DMS 273 (cell line): Measurements from ENCODE around the gene SLC25A13.

Experiments
- DNase-seq: peaks from one replicate; lab custom pipeline; 2025; ENCODE audit not compliant: unreplicated experiment; lab: John Stamatoyannopoulos, UW

The SLC25A13 gene

DNA sequence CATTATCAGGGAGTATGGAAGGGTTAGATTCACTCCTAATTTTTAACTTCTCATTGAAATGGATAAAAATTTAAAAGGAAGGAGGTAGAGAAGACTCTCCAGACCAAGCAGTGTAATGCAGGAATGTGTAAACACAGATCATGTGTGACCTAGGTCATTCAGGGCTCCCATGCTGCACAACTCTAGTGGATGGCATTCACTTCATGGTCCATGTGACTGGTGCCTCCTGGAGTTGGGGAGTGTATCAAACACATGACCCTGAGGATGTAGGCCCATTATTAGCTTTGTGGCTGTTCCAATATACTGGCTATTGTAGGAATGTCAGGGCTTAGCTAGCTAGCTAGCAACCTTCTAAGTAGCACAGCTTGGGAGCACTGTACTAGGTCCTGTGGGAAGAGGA, 109.9 kb downstream of the SLC25A13 start:
- no peak for DNase-seq

GRCh38 chr7:96205665-96206064, 116.2 kb downstream of the SLC25A13 start:
- DNase-seq, result no peak

GRCh38 chr7:96204601-96205000, 117.3 kb downstream of the SLC25A13 start:
- no peak for DNase-seq

- no peak for DNase-seq
Measured at GRCh38 chr7:96203786-96204185, 118.1 kb downstream of the SLC25A13 start.

DNA sequence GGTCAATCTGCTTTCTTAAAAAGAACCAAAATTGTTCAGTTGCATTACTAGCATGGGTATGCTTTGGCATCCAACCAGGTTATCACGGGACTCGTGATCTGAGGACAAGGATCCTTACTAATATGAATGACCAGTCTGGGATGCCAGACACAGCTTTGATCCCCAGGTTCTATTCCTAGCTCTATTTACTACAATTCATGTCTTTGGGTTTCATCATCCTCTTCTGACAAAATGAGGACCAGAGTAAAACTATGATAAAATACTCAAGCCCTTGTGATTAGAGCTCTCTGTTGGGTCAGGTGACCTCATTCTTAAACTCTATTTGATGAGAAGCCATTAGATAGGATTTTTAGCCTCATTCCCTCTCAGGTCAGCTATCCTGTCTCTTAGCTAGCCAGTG, 119.8 kb downstream of the SLC25A13 start:
- DNase-seq, result no peak

DNA sequence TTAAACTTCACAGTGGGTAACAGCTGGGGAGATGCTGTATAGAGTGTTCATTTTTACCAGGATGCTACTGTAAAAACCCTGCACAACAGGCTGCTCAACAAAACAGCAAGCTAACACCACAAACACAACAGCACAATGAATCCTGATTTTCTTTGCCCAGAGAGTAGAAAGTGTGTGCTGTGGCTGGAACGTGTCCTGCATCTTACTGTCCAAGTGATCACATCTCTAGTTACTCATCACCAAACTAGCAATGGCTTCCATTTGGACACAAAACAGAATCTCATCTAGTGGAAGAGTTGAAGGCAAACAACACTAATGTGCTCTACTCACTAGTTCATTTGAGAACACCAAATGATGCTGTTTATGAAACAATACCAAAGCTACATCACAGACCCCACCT, 121.2 kb downstream of the SLC25A13 start:
- no peak for DNase-seq

GRCh38 chr7:96199421-96199820, 122.5 kb downstream of the SLC25A13 start:
- no peak for DNase-seq

DNA sequence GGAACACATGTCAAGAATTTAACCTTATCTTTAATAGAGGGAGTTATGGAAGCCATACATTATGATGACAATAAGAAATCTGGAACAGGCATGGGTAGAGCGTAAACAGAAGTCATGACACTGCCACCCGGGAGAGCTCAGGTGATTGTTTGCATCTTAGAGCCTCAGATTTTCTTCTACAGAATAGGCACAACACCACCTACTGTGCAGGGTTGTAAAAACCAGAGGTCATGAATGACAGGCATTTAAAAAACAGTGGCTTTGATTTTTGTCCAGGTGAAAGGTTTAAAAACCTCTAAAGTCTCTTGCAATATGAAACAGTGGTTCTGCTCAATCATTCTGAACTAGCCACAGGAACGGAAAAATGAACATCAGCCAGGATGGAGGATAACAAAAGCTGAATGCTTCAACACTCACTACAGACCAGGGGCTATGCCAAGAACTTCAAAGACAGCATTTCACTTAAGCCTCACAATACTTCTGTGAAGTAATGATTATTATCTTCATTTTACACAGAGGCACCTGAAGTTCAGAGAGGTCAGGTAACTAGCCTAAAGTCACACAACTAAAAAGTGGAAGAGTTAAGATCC, 123.8 kb downstream of the SLC25A13 start:
- DNase-seq, result no peak

- DNase-seq, result no peak
Measured at GRCh38 chr7:96196676-96197075, 125.2 kb downstream of the SLC25A13 start.

DNA sequence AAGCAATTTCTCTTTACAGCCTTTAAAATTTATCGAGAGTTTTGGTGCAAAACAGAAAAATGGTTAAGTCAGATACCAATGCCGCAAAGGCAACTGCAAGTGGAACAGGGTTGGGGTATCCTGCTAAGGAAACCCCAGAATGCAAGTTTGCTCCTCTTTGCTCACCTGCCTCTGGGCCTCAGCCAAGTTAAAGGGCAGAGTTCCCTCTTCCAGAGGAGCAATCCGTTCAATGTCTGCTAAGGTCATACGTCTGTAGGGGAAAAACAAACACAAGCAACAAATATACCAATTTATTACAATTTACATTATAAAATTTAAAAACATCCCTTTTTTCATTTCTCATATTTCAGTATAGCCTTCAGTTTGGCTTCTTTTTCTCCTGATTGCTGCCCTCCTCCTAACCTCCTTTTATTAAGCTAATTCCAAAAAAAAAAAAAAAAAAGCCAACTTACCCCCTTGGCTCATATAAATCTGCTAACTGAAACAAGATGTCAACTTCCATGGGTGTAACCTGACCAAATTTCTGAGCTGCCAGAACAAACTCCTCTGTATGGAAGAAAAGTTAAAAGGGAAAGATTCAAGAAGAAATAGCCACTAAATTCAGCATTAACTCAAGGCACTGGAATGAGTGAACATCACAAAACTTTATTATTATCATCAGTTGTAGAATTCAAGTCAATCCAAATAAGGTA, 132.6 kb downstream of the SLC25A13 start:
- DNase-seq, result no peak

GRCh38 chr7:96188591-96188991, 133.3 kb downstream of the SLC25A13 start:
- DNase-seq, result no peak

DNA sequence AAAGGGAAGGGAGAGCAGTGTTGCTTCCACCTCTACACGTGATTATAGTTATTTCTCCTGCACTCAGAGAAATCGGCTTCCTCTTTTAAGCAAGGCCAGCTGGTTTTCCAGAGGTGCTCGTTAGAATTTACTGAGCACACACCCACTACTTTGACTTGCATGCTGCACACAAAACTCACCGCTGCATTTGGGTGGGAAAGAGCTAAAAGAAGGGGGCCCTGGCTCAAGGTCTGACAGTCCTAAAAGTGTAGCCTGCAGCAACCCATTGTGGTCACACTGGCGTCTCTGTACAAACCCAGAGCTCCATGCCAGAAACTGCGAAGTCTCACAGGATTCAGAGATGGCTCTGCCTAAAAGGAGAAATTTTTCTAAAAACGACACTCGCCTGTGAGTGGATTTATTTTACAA, 133.7 kb downstream of the SLC25A13 start:
- DNase-seq, result no peak

- no peak for DNase-seq
Measured at GRCh38 chr7:96187735-96188134, 134.2 kb downstream of the SLC25A13 start.

DNA sequence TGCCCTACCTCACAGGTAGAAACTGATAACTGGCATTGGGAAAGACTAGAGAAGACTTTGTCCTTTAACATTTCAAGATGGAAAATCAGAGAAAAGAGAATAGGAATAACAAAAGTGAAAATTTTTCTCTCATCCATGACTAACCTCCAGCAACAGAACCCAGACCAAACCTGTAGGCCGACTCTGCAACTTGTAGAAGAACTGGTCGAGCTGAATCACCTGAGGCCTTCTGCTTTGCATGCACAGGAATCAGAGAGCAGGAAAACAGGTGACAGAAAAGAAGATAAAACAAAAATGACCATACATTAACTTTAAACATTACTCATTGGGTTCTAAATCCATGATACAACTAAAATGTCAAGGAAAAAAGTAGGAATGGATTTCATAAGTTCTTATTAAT, 137.1 kb downstream of the SLC25A13 start:
- no peak for DNase-seq

DNA sequence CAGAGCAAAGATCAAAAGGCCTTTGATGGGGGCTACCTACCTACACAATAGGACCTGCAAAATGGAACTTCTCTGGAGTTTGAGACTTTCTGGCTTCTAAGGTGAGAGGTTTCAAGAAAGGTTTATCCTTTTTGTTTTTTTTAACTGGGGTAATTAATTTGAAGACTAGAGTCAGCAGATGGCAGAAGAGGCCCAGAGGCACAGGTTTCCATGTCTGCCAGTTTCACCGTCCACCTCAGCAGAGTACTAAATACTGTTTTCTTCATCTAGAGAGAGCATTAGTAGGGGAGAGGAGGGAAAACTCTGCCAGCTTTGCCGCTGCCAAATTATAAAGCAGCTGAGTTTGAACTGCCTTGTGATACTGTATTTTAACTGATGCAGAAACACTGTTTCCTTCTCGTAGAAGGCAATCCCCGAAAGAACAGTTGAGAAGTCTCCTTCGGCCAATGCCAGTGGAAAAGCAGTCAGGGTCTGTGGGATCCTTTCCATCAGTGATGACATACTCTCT, 138.7 kb downstream of the SLC25A13 start:
- DNase-seq, result peak; percentile 14

DNA sequence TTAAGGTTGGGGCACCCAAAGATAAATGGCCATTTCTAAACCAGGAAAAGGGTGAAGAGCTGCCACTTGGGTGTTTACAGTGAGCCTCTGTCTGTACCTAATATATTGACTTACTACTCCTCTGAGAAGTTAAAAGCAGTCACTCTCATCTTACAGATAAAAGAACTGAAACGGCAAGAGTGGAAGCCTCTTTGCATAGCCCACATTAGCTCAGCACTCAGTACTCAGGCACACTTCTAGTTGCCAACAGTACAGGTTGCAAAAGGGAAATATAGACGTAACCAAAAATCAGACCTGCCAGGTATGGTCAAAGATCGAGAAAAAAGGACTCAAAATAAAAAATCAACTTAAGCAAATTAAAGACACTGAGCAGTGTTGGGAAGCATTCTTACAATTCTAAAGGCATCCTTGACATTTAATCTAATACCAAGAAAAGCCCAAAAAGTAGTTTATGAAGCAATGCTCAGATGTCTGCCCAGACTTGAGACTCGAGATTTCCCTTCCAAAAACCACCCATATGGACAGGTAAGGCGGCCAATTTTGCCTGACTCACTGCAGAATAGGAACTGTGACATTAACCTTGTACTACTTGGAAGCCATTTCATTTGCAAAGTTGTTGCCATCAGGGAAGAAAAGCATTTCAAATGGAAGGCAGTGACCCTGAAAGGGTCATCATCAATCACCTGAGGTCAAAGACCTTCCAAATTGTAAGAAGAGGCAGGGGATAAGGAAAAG, 139.3 kb downstream of the SLC25A13 start:
- no peak for DNase-seq

DNA sequence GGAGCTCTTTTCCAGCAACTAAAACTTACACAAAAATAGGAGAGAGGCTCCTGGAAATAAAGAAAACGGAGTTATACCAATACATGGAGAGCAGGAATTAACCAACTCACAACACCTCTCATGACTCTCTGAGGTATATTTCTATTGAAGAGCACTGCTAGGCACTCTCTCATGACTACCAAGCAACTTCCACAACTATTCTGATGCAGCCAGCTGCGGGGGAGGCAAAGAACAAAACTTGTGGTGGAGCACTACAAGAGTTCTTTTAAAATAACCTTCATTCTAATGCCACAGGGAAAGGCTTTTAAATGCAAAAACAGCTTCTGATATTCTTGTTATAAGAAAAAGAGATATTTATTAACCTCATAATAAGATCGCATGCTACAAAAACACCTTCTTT, 140.7 kb downstream of the SLC25A13 start:
- no peak for DNase-seq

DNA sequence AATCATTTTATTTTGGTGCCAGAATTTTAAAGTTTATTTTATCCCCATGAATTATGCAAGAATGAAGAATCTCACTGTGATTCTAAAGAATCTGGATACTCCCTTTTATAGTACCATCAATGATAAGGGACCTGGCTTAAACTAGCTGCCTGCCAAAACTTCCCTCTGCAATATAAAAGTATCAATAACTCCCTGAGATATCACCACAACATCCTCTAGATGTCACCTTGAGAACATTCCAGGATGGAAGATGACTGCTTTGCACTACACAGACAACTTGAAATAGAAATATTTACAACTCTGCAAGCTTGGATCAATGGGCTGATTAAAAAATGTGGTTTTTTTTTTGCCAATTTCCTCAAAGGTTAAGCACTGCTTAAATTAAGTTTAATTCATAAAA, 142.1 kb downstream of the SLC25A13 start:
- DNase-seq, result no peak

DNA sequence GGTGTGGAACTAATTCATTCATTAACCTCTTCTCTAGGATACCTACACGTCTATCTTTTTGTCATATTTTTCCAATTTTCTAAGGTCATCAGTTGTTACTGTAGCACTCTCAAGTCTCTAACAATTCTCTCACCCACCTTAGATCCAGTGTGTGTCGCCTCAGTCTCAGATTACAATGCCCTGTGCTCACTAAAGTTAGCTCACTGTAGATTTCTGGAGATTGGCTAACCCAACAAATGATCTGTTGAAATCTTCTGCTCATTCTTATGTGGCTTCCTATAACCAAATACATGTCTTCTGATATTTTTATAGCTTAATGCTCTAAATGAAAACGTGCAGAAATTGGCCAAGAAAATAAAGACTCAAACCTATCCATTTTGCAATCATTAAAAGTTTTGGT, 142.6 kb downstream of the SLC25A13 start:
- DNase-seq, result no peak

DNA sequence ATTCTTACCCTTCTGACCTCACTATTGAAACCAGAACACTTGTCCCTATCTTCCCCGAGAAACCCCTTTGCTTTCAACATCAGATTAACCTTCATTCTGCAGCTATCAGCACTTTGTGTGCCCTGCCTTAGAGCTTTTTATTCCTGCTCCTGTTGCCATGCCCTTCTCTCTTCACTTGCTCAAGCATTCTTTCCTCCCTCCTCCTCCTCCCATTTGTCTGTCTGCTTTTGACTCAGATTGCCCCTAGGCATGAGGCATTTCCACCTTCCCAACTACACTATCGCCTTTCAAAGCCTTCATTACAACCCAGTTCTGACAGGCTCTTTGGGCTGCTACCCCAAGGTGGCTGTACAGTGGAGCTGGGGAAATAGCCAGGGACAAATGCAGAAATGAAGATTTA, 143.3 kb downstream of the SLC25A13 start:
- no peak for DNase-seq

- DNase-seq, result no peak
Measured at GRCh38 chr7:96177353-96177752, 144.5 kb downstream of the SLC25A13 start.

- no peak for DNase-seq
Measured at GRCh38 chr7:96174812-96175211, 147.1 kb downstream of the SLC25A13 start.
